Measurements from ENCODE around the gene TMEM253. TPM values are rescaled to one million over a fixed set of nuclear protein-coding genes. Genes with fewer than 3 reads are reported as not detected.

TMEM253 gene
- 1.6 TPM for total RNA-seq

- DNase-seq (ENCODE audit: low spot score) = no peak
Observed at GRCh38 chr14:21100931-21101330, at the start of gene TMEM253. Gene TMEM253 (plus strand): TSS chr14:21101066. CDS start chr14:21101344, 278 bp downstream.

DNA sequence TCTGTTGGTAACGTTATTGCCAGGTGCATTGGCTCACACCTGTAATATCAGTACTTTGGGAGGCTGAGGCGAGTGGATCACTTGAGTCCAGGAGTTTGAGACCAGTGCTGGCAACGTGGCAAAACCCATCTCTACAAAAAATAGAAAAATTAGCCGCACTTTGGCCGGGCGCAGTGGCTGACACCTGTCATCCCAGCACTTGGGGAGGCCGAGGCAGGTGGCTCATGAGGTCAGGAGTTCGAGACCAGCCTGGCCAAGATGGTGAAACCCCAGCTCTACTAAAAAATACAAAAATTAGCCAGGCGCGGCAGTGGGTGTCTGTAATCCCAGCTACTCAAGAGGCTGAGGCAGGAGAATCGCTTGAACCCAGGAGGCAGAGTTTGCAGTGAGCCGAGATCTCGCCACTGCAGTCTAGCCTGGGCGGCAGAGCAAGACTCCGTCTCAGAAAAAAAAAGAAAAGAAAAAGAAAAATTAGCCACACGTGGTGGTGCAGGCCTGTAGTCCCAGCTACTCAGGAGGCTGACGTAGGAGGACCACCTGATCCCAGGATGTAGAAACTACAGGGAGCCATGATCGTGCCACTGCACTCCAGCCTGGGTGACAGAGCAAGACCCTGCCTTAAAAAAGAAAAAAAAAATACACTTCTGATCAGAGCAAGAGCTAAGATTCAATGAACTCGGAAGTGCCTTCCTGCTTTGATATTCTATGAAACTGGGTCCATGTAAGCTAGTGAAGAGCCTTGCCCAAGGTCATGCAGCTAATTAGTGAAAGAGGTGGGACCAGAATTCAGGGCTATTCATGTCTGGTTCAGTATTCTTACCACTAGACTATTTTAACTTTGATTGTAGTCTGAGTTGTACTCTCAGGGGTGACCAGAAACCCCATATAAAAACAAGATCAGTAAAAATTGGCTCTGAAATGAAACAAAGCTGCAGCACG, 47.4 kb upstream of the TMEM253 start:
- DNase-seq (ENCODE audit: low spot score) = no peak

DNA sequence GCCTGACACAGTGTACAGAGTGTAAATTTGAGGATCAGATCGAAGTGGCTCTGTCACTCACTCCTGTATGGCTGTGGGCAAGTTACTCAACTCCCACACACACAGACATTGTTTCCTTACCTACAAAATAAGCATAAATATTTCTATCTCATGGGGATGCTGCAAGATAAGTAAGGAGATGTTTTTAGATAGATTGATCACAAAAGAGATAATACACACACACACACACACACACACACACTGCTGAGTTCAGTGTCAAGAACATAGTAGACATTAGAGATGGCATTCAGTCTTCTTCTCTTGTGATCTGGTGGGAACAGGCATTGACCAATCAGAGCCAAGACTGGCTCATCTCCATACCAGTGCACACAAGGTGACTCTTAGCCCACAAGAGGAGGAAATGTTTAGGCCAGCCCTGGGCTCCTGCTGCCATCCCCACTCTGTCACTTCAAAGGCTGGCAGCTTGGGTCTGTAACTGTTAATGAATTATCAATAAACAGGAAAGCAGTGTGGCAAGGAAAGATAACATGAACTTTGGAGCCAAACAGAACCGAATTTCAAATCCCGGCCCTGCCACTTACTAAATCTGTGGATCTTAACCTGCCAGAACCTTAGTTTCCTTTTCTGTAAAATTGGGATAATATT, 46.6 kb upstream of the TMEM253 start:
- DNase-seq (ENCODE audit: low spot score) = no peak

DNA sequence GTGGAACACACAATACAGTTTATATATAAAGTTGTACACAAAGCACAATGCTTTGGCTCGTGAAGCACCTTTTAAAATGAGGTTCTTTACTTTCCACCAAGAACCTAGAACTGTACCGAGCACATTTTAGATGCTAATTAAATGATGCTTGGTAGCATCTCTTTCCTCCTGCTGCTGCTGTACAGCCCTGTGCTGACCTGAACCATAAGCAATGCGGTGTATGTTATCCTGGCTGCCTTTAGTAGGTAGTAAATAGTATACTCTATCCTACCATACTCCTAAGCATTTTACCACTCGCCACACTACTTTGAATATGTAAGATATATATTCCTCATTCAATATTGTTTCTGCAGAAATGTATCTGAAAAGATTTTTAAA, 46.1 kb upstream of the TMEM253 start:
- no peak for DNase-seq (ENCODE audit: low spot score)

- no peak for DNase-seq (ENCODE audit: low spot score)
Observed at GRCh38 chr14:21055432-21056117, 45.3 kb upstream of the TMEM253 start.

DNA sequence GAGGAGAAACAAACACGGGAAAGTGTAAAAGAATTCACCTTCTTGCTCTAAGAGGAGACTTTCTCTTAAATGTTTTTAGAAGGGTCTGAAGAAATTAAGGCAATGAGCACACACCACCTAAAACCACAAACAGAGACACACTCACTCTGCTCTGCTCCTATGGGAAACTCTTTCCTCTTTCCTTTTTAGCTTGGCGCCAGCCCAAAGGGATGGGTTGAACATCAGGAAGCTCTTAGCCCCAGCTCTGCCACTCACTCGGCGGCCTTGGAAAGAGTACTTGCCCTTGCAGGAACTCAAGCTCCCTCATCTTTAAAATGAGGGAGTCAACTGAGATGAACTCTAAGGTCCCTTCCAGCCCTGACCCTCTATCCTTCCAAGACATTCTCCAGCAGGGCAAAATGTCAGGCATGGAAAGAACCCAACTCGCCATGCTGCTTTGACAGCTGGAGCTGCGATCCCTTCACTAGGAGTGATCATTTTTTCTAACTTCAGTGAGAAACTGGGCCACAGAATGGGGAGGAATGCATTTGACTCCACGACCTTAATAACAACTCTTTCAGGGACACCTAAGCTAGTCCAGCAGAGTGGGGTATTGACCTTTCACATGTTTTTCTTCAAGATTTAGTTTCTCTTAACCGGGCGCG, 44.2 kb upstream of the TMEM253 start:
- no peak for DNase-seq (ENCODE audit: low spot score)

GRCh38 chr14:21057803-21058675, 42.8 kb upstream of the TMEM253 start, which contains the start of gene RNASE8:
Gene RNASE8 (plus strand): TSS chr14:21057822. CDS start chr14:21057893, 71 bp downstream.
- no peak for DNase-seq (ENCODE audit: low spot score)

DNA sequence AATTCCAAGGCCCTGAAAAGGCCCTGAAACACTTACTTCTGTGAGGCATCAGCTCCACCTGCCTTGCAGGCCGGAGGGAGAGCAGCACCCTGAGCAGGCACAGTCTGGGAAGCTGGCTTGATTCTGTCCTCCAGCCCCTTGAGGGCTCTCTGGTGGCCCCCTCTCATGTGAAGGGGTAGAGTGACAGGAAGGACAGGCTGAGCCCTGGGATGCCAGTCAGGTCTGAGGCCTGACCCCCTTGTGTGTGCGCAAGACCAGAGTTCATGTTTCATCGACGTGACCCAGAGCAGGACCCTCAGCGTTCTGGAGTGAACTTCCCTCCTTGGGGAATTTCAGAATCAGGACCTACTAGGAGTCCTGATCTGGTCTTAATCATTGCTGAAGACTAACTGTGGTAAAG, 42.0 kb upstream of the TMEM253 start:
- DNase-seq (ENCODE audit: low spot score) = no peak

GRCh38 chr14:21059842-21060613, 40.8 kb upstream of the TMEM253 start:
- no peak for DNase-seq (ENCODE audit: low spot score)

DNA sequence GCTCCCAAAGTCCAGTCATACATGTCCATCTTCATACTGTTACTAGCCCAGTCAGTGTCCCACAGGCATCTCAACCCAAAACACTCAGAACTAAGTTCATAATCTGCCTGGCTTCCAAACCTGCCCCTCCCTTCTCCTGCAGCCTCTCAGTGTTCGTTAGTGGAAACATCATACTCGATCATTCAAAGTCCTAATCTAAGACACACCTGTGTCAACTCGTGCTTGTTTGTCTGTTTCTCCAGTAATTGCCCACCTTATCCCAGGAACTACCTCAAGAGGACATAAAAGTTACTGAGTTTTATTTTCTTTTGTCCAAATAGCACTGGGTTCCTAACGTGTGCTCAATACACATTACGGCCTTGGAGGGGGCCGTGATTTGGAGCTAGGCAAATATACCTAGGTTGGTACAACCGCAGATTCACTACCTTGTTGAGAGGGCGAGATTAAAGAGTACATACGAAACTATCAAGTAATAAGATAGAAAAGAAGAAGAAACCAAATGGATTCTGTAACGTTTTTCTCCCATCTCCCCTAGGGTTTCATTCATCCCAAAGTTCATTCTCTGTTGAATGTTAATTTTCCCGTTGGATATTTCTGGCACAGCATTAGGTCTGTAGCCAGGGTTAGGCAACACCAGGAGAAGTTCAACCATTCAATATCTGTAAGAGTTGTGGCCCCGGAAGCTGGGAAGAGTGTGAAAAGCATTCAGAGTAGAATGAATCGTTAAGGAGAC, 40.1 kb upstream of the TMEM253 start:
- DNase-seq (ENCODE audit: low spot score) = no peak

DNA sequence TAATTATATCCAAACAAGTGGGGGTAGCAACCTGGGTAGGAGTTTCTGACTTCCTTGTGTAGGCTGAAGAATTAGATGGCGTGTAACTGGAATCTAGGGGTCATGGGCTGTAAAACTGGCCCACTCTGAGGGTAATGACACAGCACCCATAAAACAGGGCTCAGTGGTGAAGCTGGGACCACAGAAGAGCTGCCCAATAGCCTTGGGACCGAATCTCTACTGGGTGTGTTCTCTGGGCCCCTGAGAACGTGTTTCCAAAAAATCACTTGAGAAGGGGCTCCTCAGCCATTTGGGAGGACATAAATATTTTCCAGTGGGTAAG, 39.6 kb upstream of the TMEM253 start:
- no peak for DNase-seq (ENCODE audit: low spot score)

- DNase-seq (ENCODE audit: low spot score) = no peak
Observed at GRCh38 chr14:21063479-21063878, 37.4 kb upstream of the TMEM253 start.

GRCh38 chr14:21066882-21067502, 33.9 kb upstream of the TMEM253 start:
- no peak for DNase-seq (ENCODE audit: low spot score)

GRCh38 chr14:21068521-21069387, 32.1 kb upstream of the TMEM253 start:
- DNase-seq (ENCODE audit: low spot score) = no peak

DNA sequence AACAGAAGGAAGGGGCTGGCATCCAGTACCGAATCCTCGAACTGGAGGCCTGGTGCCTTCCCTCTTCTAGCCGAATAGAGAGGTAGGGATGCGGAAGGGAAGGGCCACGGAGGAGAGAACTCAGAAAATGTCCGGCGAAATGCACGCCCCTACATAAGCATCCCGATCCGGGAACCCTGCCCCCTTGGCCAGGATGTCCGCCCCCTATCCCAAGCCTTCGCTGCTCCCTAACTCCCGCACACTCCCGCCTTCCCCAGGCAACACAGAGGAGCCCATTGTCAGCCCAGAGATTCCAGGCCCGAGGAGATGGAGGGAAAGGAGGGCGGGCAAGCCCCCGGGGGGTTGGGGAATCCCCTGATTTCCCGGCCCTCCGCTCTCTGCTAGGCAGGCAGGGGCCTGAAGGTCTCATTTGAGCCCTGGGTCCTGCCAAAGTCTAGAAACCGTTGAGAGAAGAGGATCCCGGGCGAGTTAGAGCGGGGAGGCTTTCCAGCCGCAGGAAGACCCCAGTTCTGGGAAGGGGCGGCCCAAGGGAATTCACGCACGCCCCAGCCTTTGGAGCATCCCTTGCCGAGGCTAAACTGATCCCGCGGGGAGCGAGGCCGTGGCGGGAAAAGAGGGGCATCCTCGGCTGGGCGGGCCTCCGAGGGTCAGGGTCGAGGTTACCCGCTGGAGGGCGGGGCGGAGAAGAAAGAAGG, 31.3 kb upstream of the TMEM253 start:
- DNase-seq (ENCODE audit: low spot score) = no peak

DNA sequence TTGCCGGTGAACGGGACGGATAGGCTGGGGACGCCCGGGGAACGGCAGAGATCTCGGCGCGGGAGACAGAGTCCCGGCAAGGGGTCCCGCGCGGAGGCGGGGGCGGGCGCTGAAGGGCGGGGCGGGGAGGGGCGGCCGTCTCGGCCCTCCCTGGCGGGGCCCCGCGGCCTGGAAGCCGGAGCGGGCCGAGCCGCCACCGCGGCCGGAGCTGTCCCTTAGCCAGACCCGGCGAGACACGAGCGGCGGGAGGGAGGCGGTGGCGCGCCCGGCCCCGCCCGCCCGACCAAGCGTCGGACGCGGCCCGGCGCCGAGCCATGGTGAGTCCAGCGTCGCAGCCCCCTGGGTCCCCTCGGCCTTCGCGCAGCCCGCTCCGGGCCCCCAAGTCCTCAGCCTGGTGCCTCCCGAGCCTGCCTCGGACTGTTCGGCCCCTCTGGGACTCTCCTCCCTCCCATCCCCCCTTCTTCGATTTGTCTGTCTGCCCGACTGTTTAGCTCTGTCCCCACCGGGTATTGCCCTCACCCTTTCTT, 30.7 kb upstream of the TMEM253 start, which contains the start of gene ARHGEF40:
Gene ARHGEF40, plus strand, starts transcription at position 222 of the 527 bp plus-strand sequence. Its CDS starts 93 bp downstream, at position 315.
- DNase-seq (ENCODE audit: low spot score) = no peak

DNA sequence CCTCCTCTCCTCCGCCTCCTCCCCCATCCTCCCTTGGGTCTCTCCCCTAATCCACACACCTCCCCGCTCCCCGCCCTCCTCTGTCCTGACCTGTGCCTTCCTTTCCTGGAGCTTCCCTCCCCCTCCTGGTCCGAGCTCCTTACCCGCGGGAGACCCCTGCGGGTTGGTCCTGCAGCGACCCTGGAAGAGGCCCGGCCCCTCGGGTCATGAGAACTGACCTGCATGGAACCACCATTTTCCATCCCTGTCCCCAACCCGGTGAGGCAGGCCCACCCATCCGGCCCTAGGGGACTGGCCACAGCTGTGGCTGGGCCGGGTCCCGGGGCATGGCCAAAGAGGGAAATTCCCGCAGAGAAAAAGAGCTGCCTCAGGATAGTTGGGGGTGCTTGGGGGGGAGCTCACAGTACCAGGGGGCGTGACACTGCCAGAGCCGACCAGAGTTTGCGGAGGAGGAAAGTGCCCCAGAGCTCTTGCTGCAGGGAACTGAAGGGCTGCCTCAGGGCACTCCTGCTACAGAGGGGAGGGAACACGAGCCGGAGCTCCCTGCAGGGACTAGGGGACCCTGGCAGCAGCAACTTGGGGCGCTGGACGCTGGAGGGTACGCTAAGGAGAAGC, 30.1 kb upstream of the TMEM253 start:
- DNase-seq (ENCODE audit: low spot score) = peak; percentile 69
